ENCODE data around the gene HAPLN3.

DNA sequence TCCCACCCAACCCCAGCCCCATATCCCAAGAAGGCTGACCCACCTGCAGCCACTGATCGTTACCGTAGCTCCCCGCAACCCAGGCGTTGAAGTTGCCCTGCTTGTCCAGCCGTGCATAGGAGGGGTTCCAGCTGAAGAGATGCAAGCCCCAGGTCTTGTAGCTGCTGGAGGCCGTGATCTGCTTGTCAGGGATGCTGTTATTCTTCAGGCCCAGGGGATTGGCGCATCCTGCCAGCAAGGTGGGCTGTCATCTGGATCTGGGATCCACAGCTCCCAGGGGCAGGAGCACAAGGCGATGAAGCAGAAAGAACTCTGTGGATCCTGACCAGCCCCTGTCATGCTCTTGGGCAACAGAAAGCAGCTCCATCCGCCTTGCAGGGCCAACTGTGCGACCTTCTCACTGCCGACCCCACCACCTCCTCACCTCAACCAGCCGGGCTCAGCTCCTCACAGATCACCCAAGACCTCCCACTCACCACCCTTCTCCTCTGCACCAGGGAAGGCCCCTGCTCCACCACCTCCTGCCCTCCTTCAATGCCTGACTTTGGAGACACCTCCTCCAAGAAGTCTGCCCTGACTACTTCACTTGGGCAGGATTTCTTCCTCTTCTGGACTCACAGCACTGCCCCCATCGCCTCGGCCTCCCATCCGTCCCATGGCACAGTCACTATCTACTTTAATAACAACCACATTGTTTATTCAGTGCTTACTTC is 6.3 kb upstream of the HAPLN3 start:
- TF ChIP-seq, protein P1, sequence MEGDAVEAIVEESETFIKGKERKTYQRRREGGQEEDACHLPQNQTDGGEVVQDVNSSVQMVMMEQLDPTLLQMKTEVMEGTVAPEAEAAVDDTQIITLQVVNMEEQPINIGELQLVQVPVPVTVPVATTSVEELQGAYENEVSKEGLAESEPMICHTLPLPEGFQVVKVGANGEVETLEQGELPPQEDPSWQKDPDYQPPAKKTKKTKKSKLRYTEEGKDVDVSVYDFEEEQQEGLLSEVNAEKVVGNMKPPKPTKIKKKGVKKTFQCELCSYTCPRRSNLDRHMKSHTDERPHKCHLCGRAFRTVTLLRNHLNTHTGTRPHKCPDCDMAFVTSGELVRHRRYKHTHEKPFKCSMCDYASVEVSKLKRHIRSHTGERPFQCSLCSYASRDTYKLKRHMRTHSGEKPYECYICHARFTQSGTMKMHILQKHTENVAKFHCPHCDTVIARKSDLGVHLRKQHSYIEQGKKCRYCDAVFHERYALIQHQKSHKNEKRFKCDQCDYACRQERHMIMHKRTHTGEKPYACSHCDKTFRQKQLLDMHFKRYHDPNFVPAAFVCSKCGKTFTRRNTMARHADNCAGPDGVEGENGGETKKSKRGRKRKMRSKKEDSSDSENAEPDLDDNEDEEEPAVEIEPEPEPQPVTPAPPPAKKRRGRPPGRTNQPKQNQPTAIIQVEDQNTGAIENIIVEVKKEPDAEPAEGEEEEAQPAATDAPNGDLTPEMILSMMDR (conservative IDR thresholded peaks at IDR 0.05): no peak
- TF ChIP-seq EZH2 (IDR thresholded peaks at IDR 0.05; ENCODE audit: low read depth): no peak
